ENCODE measurements around the gene HIPK3.

HIPK3 gene

GRCh38 chr11:33394431-33395109 lies 137.4 kb downstream of the HIPK3 start:
- no peak for DNase-seq (ENCODE audit: low spot score)

GRCh38 chr11:33396361-33396760 lies 139.2 kb downstream of the HIPK3 start:
- no peak for DNase-seq (ENCODE audit: low spot score)

- DNase-seq (ENCODE audit: low spot score) = no peak
Observed at GRCh38 chr11:33399421-33399820, 142.2 kb downstream of the HIPK3 start.

GRCh38 chr11:33402066-33402465 lies 144.9 kb downstream of the HIPK3 start:
- DNase-seq (ENCODE audit: low spot score) = no peak

- DNase-seq (ENCODE audit: low spot score) = no peak
Observed at GRCh38 chr11:33403344-33403743, 146.2 kb downstream of the HIPK3 start.

- no peak for DNase-seq (ENCODE audit: low spot score)
Observed at GRCh38 chr11:33405834-33406602, 148.8 kb downstream of the HIPK3 start.

Measured in CD4-positive, alpha-beta T cell treated with Interleukin-2 at 100 ng/mL for 4 hours (primary cell).